Stimulated activated CD8-positive, alpha-beta memory T cell treated with anti-CD3 and anti-CD28 coated beads, Interleukin-4, amount 100 ng/mL, for 48 hours (primary cell): ENCODE data around the gene XYLT1.
"Not testable (repeated sequence)": the region's sequence is repeated elsewhere in the genome, so short reads cannot be mapped to it uniquely, and the experiment has no call there.

ENCODE experiments used
- DNase-seq: peaks from one replicate; pipeline ENCODE4 v3.0.0-alpha.2; 2020

The XYLT1 gene

GRCh38 chr16:17423221-17423620, 47.5 kb downstream of the XYLT1 start:
- no peak for DNase-seq

- no peak for DNase-seq
Observed at GRCh38 chr16:17420816-17421215, 49.9 kb downstream of the XYLT1 start.

GRCh38 chr16:17419266-17419665, 51.5 kb downstream of the XYLT1 start:
- no peak for DNase-seq

GRCh38 chr16:17417740-17418139, 53.0 kb downstream of the XYLT1 start:
- DNase-seq: no peak

- peak; percentile 62 for DNase-seq
Observed at GRCh38 chr16:17416461-17417311, 54.1 kb downstream of the XYLT1 start.

GRCh38 chr16:17414916-17415315, 55.8 kb downstream of the XYLT1 start:
- DNase-seq: no peak

- DNase-seq: peak; percentile 50
Observed at GRCh38 chr16:17414421-17414820, 56.3 kb downstream of the XYLT1 start.

GRCh38 chr16:17413508-17413907, 57.3 kb downstream of the XYLT1 start:
- no peak for DNase-seq

GRCh38 chr16:17412791-17413190, 58.0 kb downstream of the XYLT1 start:
- DNase-seq: no peak

GRCh38 chr16:17412221-17412620, 58.5 kb downstream of the XYLT1 start:
- DNase-seq: no peak

- no peak for DNase-seq
Observed at GRCh38 chr16:17411263-17411662, 59.5 kb downstream of the XYLT1 start.

GRCh38 chr16:17410316-17410715, 60.4 kb downstream of the XYLT1 start:
- DNase-seq: not testable (repeated sequence)

- DNase-seq: no peak
Observed at GRCh38 chr16:17409894-17410293, 60.9 kb downstream of the XYLT1 start.

- DNase-seq: no peak
Observed at GRCh38 chr16:17408955-17409441, 61.8 kb downstream of the XYLT1 start.

- DNase-seq: no peak
Observed at GRCh38 chr16:17408296-17408695, 62.5 kb downstream of the XYLT1 start.

- DNase-seq: no peak
Observed at GRCh38 chr16:17407321-17407720, 63.4 kb downstream of the XYLT1 start.

GRCh38 chr16:17404941-17405689, 65.6 kb downstream of the XYLT1 start:
- no peak for DNase-seq

GRCh38 chr16:17403859-17404545, 66.8 kb downstream of the XYLT1 start:
- DNase-seq: no peak

GRCh38 chr16:17403156-17403809, 67.5 kb downstream of the XYLT1 start:
- DNase-seq: no peak

- DNase-seq: no peak
Observed at GRCh38 chr16:17397499-17397891, 73.3 kb downstream of the XYLT1 start.

GRCh38 chr16:17396762-17397498, 73.8 kb downstream of the XYLT1 start:
- DNase-seq: no peak

GRCh38 chr16:17395849-17396480, 74.8 kb downstream of the XYLT1 start:
- DNase-seq: no peak
